ENCODE results near the gene GIMAP1. TPM values are rescaled to one million over a fixed set of nuclear protein-coding genes. Genes with fewer than 3 reads are reported as not detected.

GIMAP1 gene
- total RNA-seq, 2 experiments from 2014 or later, result 3.5 to 5.5 TPM

GRCh38 chr7:150756858-150757257 is 40.4 kb downstream of the GIMAP1 start:
- CTCF ChIA-PET, result interaction anchor here (0.6 to 5.0 kb wide), 14 partner anchors 9 to 319 kb away, joined by 3 to 69 read pairs (median 4); partner anchors contain the start of genes GIMAP5 and GIMAP8
- H3K9me3 Mint-ChIP-seq (ENCODE audit: low read depth), result peaks cover 2% of the 10 kb centered on the region
- H3K4me1 Mint-ChIP-seq, result peaks cover 49% of the 10 kb centered on the region
- peak overlapping the region; percentile 89 for H3K27ac Mint-ChIP-seq
- no peaks in the 10 kb centered on the region for H3K27me3 Mint-ChIP-seq
- no peak for DNase-seq
- intact Hi-C loops (cut with DNase I, micrococcal nuclease), result loop anchor here (1.0 to 5.0 kb wide), 4 partner anchors 309 to 470 kb away; partner anchors contain the start of genes REPIN1 (in 1 of the 2) and ZNF775 (in 1 of the 2)
- peaks cover 4% of the 10 kb centered on the region for H3K36me3 Mint-ChIP-seq (ENCODE audit: low read depth)
- ATAC-seq, result no peak
- peak overlapping the region; percentile 7 for H3K4me3 Mint-ChIP-seq
- POLR2A ChIA-PET, result no interaction called here

- Mint-ChIP-seq H3K9me3 (ENCODE audit: low read depth) (peaks cover 2% of the 10 kb centered on the region), H3K4me1 (peaks cover 27% of the 10 kb centered on the region), H3K4me3 (no peak overlapping the region), H3K27ac (no peak overlapping the region), H3K27me3 (no peaks in the 10 kb centered on the region), H3K36me3 (ENCODE audit: low read depth) (peaks cover 2% of the 10 kb centered on the region)
- ATAC-seq, result no peak
- POLR2A ChIA-PET, result no interaction called here
- CTCF ChIA-PET, result interaction anchor here (0.7 to 2.0 kb wide), 9 partner anchors 11 to 402 kb away, joined by 3 to 9 read pairs (median 4); partner anchors contain the start of gene GIMAP7
- intact Hi-C loops (cut with DNase I, micrococcal nuclease), result loop anchor here (5.0 kb wide), 3 partner anchors 382 to 472 kb away; partner anchors contain the start of genes REPIN1 (in 1 of the 2) and ZNF775 (in 1 of the 2)
- DNase-seq, result no peak
These were observed 43.1 kb downstream of the GIMAP1 start for GRCh38 chr7:150759479-150759878.

GRCh38 chr7:150766334-150766709 is 49.9 kb downstream of the GIMAP1 start:
- H3K27ac Mint-ChIP-seq, result no peak overlapping the region
- ATAC-seq (no peak), DNase-seq (no peak)
- H3K4me3 Mint-ChIP-seq, result no peak overlapping the region
- H3K4me1 Mint-ChIP-seq, result peaks cover 3% of the 10 kb centered on the region
- peaks cover 2% of the 10 kb centered on the region for H3K9me3 Mint-ChIP-seq (ENCODE audit: low read depth)
- H3K27me3 Mint-ChIP-seq, result no peaks in the 10 kb centered on the region
- intact Hi-C loops (cut with DNase I, micrococcal nuclease), result no loop called here
- CTCF ChIA-PET, result interaction anchor here (1.0 to 1.3 kb wide), 3 partner anchors 11 to 481 kb away, joined by 3 read pairs; no protein-coding TSS in a partner anchor
- POLR2A ChIA-PET, result no interaction called here
- H3K36me3 Mint-ChIP-seq (ENCODE audit: low read depth), result peaks cover 2% of the 10 kb centered on the region

- Mint-ChIP-seq H3K27me3 (no peaks in the 10 kb centered on the region), H3K9me3 (ENCODE audit: low read depth) (peaks cover 7% of the 10 kb centered on the region), H3K27ac (no peak overlapping the region), H3K36me3 (ENCODE audit: low read depth) (peaks cover 4% of the 10 kb centered on the region), H3K4me1 (peaks cover 3% of the 10 kb centered on the region), H3K4me3 (no peak overlapping the region)
- intact Hi-C loops (cut with DNase I, micrococcal nuclease), result no loop called here
- DNase-seq, result no peak
- ATAC-seq, result no peak
- POLR2A ChIA-PET, result no interaction called here
- CTCF ChIA-PET, result interaction anchor here (0.7 to 1.6 kb wide), 3 partner anchors 9 to 518 kb away, joined by 5 to 8 read pairs (median 5); no protein-coding TSS in a partner anchor
These were observed 53.4 kb downstream of the GIMAP1 start for GRCh38 chr7:150769768-150770167.

Other genes starting within 250 kb of the GIMAP1 start
- 10 to 100 TPM; 34.5 to 36.9 TPM for gene GIMAP7, start 201.7 kb upstream of the GIMAP1 start, total RNA-seq
- 100 to 1,000 TPM; 109 to 135 TPM for gene GIMAP4, start 149.2 kb upstream of the GIMAP1 start, total RNA-seq
- gene GIMAP6, start 84.2 kb upstream of the GIMAP1 start, total RNA-seq, result 10 to 100 TPM; 21.6 to 25.4 TPM
- 10 to 100 TPM; 30.0 to 40.1 TPM for gene GIMAP2, start 30.9 kb upstream of the GIMAP1 start, total RNA-seq
- gene GIMAP5, start 20.8 kb downstream of the GIMAP1 start, total RNA-seq, result 10 to 100 TPM; 47.6 to 53.3 TPM
- gene TMEM176B, start 83.8 kb downstream of the GIMAP1 start, total RNA-seq, result not detected
- not detected for gene TMEM176A, start 84.2 kb downstream of the GIMAP1 start, total RNA-seq
- gene AOC1, start 135.9 kb downstream of the GIMAP1 start, total RNA-seq, result not detected

Measured in activated CD4-positive, alpha-beta T cell treated with anti-CD3 and anti-CD28 coated beads for 36 hours (primary cell).